Hepatocyte (in vitro differentiated cells): ENCODE measurements around the gene WDFY4.

Experiments
- EZH2 ChIP-seq: fragments of 200-600 bp; sonication (generic); IDR thresholded peaks from 2 replicates; pipeline ENCODE4 v1.6.1; 2016; ENCODE audit warnings: antibody characterized with exemption, mild to moderate bottlenecking, borderline replicate concordance
- TF ChIP-seq, protein P1 (sequence below): fragments of 200-600 bp; sonication (generic); IDR thresholded peaks from 2 replicates; pipeline ENCODE4 v1.5.1; 2016; ENCODE audit warnings: antibody characterized with exemption, mild to moderate bottlenecking; ENCODE audit not compliant: poor library complexity

- TF ChIP-seq, protein P1, sequence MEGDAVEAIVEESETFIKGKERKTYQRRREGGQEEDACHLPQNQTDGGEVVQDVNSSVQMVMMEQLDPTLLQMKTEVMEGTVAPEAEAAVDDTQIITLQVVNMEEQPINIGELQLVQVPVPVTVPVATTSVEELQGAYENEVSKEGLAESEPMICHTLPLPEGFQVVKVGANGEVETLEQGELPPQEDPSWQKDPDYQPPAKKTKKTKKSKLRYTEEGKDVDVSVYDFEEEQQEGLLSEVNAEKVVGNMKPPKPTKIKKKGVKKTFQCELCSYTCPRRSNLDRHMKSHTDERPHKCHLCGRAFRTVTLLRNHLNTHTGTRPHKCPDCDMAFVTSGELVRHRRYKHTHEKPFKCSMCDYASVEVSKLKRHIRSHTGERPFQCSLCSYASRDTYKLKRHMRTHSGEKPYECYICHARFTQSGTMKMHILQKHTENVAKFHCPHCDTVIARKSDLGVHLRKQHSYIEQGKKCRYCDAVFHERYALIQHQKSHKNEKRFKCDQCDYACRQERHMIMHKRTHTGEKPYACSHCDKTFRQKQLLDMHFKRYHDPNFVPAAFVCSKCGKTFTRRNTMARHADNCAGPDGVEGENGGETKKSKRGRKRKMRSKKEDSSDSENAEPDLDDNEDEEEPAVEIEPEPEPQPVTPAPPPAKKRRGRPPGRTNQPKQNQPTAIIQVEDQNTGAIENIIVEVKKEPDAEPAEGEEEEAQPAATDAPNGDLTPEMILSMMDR: no peak
- no peak for TF ChIP-seq EZH2
Measured at GRCh38 chr10:48924988-48925387, 240.3 kb downstream of the WDFY4 start.
